Vagina (tissue), 2 donors: ENCODE results near the gene DAND5. TPM values are rescaled to one million over a fixed set of nuclear protein-coding genes. Genes with fewer than 3 reads are reported as not detected.

Experiments used
- DNase-seq, 2 donors: peaks; one replicate each; pipeline ENCODE4 v3.0.0-alpha.2; 2017; ENCODE audit errors: extremely low spot score in 2 of 2
- H3K27ac ChIP-seq: fragments of 200-600 bp; sonication (generic); one replicate; pipeline ENCODE4 v1.5.1; 2019
- H3K27me3 ChIP-seq: fragments of 200-600 bp; sonication (generic); one replicate; pipeline ENCODE4 v1.5.1; 2019
- H3K36me3 ChIP-seq, 2 donors: fragments of 200-600 bp; sonication (generic); one replicate each; pipeline ENCODE4 v1.5.1; 2017 to 2019
- H3K4me1 ChIP-seq: fragments of 200-600 bp; sonication (generic); one replicate; pipeline ENCODE4 v1.5.1; 2019
- H3K4me3 ChIP-seq, 2 donors: fragments of 200-600 bp; sonication (generic); 1 replicate in 1 of 2; 2 replicates in 1 of 2; pipeline ENCODE4 v1.5.1; 2016 to 2019
- H3K9me3 ChIP-seq: fragments of 200-600 bp; sonication (generic); one replicate; pipeline ENCODE4 v1.5.1; 2019
- POLR2A ChIP-seq, 2 donors: fragments of 450-650 bp; IDR thresholded peaks; one replicate each; pipeline ENCODE4 v1.6.1; 2017; ENCODE audit warnings: antibody characterized with exemption in 2 of 2, mild to moderate bottlenecking in 2 of 2, moderate library complexity in 2 of 2
- POLR2AphosphoS5 ChIP-seq, 2 donors: sonication (generic); formaldehyde crosslinking; IDR thresholded peaks; one replicate each; pipeline ENCODE4 v1.9.0; 2017; ENCODE audit warnings: antibody characterized with exemption in 2 of 2, mild to moderate bottlenecking in 2 of 2, low read depth in 1 of 2; ENCODE audit not compliant: insufficient read depth in 1 of 2
- intact Hi-C: fragments of 100-400 bp; cut with DNase I; formaldehyde crosslinking; loops from one replicate; pipeline ENCODE4 v1.15.1; 2023
- total RNA-seq: library from RNA; depleted of rRNA; stranded (reverse); fragments of >200 nt; gene quantifications from one replicate; pipeline ENCODE4 v1.2.3, GENCODE V29; 2016
- TF ChIP-seq, protein P1 (sequence below), 3 experiments: fragments of 450-650 bp in 2 of 3; fragments of 200-600 bp in 1 of 3; sonication (generic) in 1 of 3; IDR thresholded peaks; one replicate each; pipeline ENCODE4 v1.5.1; 2017 to 2019; ENCODE audit warnings: antibody characterized with exemption in 3 of 3, mild to moderate bottlenecking in 2 of 3, moderate library complexity in 2 of 3

DAND5 gene
- total RNA-seq, 1 donor from 2014 or later, result not detected

- Histone ChIP-seq H3K36me3 (no peaks in the 10 kb centered on the region), H3K27me3 (no peaks in the 10 kb centered on the region), H3K27ac (peak overlapping the region; percentile 99), H3K4me3 (no peak overlapping the region), H3K9me3 (no peaks in the 10 kb centered on the region), H3K4me1 (peaks cover 95% of the 10 kb centered on the region)
- TF ChIP-seq POLR2AphosphoS5 (IDR thresholded peaks at IDR 0.05; ENCODE audit: insufficient read depth in 1 of 2, low read depth in 1 of 2) (no peak), POLR2A (IDR thresholded peaks at IDR 0.05) (no peak)
- TF ChIP-seq, protein P1, sequence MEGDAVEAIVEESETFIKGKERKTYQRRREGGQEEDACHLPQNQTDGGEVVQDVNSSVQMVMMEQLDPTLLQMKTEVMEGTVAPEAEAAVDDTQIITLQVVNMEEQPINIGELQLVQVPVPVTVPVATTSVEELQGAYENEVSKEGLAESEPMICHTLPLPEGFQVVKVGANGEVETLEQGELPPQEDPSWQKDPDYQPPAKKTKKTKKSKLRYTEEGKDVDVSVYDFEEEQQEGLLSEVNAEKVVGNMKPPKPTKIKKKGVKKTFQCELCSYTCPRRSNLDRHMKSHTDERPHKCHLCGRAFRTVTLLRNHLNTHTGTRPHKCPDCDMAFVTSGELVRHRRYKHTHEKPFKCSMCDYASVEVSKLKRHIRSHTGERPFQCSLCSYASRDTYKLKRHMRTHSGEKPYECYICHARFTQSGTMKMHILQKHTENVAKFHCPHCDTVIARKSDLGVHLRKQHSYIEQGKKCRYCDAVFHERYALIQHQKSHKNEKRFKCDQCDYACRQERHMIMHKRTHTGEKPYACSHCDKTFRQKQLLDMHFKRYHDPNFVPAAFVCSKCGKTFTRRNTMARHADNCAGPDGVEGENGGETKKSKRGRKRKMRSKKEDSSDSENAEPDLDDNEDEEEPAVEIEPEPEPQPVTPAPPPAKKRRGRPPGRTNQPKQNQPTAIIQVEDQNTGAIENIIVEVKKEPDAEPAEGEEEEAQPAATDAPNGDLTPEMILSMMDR (IDR thresholded peaks at IDR 0.05), result no peak
- no peak for DNase-seq
- intact Hi-C loops, result no loop called here
Observed at GRCh38 chr19:13005253-13005652, 35.9 kb downstream of the DAND5 start.

DNA sequence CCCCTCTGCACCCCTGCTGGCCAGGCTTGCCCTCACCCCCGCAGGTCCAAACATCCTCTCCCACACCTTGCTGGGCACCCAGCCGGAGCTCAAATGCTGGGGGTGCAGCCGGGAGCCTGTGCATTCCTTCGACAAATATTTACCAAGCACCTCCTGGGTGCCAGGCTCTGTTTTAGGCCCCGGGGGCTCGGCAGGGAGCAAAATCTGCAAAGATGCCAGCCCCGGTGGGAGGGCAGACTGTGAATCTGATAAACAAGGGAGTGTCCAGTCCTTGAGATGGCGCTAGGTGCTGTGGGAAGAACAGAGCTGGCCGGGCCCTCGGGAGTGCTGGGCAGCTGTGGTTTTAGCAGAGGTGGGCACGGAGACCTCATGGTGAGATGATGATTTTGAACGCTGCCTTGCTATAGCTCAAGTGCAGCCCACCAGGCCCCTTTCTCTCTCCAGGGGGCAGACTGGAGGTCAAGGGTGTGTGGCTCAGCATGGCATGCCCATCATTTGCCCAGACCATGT lies 36.5 kb downstream of the DAND5 start:
- peak overlapping the region; percentile 99 for H3K27ac ChIP-seq
- H3K4me1 ChIP-seq, result peaks cover 95% of the 10 kb centered on the region
- H3K27me3 ChIP-seq, result no peaks in the 10 kb centered on the region
- H3K4me3 ChIP-seq, result no peak overlapping the region
- no peaks in the 10 kb centered on the region for H3K36me3 ChIP-seq
- DNase-seq, result no peak
- no peaks in the 10 kb centered on the region for H3K9me3 ChIP-seq
- intact Hi-C loops, result no loop called here
- no peak for TF ChIP-seq POLR2AphosphoS5 (IDR thresholded peaks at IDR 0.05; ENCODE audit: insufficient read depth in 1 of 2, low read depth in 1 of 2)
- TF ChIP-seq, protein P1 (IDR thresholded peaks at IDR 0.05), result no peak

DNA sequence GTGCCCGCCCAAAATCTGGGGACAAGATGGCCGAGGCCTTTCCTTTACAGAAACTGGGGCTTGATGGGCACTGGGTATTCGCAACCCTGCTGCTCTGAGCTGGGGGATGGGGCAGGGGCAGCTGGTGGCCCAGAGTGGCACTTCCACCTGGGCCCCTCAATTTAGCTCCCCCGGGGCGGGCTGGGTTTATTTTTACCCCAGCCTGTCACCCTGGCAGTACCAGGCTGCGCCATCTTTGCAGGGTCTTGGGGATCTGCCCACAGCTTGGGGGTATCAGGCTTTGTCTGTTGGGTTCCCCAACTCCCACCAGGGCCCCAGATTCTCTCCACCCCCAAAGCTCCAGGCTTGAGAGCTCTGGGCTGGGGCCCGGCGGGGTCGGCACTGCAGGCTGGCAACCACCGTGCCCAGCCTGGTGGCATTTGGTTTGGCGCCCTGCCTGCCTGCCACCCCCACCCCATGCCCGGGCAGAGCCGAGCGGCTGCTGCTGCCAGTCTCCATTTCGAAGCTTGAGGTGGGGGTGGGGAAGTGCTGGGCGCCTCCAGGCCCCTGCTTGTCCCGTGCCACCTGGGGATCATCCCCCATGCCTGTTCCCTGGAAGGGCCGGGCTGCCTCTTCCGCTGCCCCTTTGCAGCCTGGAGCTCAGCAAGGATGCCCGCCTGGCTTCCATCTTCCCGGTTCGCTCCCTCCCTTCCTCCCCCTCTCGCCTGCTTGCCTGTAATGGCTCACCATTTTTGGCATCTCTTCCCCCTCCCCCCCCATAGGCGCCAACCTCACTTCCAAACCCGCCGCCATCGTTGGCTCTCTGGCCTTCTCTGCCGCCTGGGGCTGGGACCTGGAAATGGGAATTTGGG lies 37.3 kb downstream of the DAND5 start:
- peak overlapping the region; percentile 99 for H3K27ac ChIP-seq
- H3K4me3 ChIP-seq, result peak overlapping the region; percentile 20 to 30
- H3K4me1 ChIP-seq, result peaks cover 95% of the 10 kb centered on the region
- intact Hi-C loops, result no loop called here
- DNase-seq, result no peak
- H3K36me3 ChIP-seq, result no peaks in the 10 kb centered on the region
- no peaks in the 10 kb centered on the region for H3K27me3 ChIP-seq
- TF ChIP-seq, protein P1 (IDR thresholded peaks at IDR 0.05), result no peak
- TF ChIP-seq POLR2AphosphoS5 (IDR thresholded peaks at IDR 0.05; ENCODE audit: insufficient read depth in 1 of 2, low read depth in 1 of 2), result no peak
- no peak for TF ChIP-seq POLR2A (IDR thresholded peaks at IDR 0.05)
- no peaks in the 10 kb centered on the region for H3K9me3 ChIP-seq

DNA sequence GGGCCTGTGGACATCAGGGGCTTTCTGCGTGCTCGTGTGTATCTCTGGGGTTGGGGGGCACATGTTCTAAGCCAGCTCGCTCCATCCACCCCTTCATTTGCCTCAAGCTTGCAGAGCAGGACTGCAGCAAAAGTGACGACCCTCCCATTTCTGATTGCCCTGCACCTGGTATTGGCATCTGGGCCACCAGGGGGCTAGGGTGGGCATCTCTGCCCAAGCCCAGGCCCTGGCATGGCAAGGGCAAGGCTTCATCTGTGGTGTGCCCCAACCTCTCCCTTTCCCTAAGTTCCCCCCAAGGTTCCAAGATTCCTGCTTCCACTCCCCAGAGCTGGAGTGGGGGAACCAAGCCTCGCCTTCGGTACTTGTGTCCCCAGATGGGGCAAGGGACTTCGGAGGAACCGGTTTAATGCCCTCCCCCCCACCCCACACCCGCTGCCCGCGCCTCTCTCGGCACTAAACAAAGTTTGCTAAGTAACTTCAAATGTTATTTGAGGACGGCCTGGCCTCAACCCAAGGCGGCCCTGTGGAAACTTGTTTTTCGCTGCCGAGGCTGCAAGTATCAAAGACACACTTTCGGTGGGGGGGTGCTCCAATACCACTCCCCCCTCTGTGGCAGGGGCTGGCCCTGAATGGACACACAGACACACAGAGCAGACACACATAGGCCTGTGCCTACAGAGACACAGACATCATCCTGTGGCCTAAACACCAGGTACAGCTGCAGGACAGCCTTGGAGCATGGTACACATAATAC lies 38.1 kb downstream of the DAND5 start:
- Histone ChIP-seq H3K4me1 (peaks cover 99% of the 10 kb centered on the region), H3K4me3 (peak overlapping the region; percentile 20 to 30), H3K27ac (peak overlapping the region; percentile 99), H3K36me3 (no peaks in the 10 kb centered on the region), H3K27me3 (no peaks in the 10 kb centered on the region), H3K9me3 (no peaks in the 10 kb centered on the region)
- DNase-seq, result no peak
- intact Hi-C loops, result no loop called here
- TF ChIP-seq, protein P1 (IDR thresholded peaks at IDR 0.05), result no peak
- no peak for TF ChIP-seq POLR2AphosphoS5 (IDR thresholded peaks at IDR 0.05; ENCODE audit: insufficient read depth in 1 of 2, low read depth in 1 of 2)
- TF ChIP-seq POLR2A (IDR thresholded peaks at IDR 0.05), result no peak
